NCI-H2107 (cell line): Measurements from ENCODE around the gene GDPD3.

ENCODE experiments used
- DNase-seq: peaks from one replicate; lab custom pipeline; 2025; lab: John Stamatoyannopoulos, UW

The GDPD3 gene

GRCh38 chr16:30095166-30096078 lies 17.9 kb downstream of the GDPD3 start:
- DNase-seq: no peak

GRCh38 chr16:30094541-30095165 lies 18.7 kb downstream of the GDPD3 start:
- no peak for DNase-seq

DNA sequence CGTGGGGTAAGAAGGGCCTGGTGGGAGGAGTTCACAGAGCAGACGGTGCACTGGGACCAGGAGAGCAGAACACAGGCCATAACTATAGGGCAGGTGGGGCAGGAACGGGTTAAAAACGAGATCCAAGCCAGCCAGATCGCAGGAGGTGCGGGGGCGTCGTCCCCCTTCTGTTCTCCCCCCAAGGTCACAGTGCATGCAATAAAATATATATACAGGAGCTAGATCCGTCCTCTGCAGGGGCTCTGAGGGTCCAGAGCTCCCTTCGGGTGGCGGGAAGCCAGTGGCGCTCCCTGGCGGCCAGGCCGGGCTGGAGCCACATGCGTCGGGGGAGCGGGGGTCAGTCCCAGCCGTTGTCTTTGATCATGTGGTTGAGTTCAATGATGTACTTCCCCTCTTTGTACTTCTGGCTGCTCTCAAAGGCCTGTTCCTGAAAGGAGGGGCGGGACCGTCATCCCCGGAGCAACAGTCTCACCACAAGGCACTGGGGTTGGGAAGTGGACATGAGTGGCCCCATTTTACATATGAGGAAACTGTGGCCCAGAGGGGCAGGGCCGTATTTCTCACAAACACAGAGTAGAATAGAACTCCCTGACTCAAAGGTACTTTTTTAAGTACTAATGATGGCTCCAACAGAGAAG lies 20.8 kb downstream of the GDPD3 start:
- DNase-seq: peak; percentile 23

GRCh38 chr16:30091474-30092372 lies 21.6 kb downstream of the GDPD3 start, which contains the start of gene TBX6:
TBX6 (minus strand) TSS chr16:30091924; CDS start chr16:30091193, 731 bp downstream.
- peak; percentile 82 for DNase-seq

DNA sequence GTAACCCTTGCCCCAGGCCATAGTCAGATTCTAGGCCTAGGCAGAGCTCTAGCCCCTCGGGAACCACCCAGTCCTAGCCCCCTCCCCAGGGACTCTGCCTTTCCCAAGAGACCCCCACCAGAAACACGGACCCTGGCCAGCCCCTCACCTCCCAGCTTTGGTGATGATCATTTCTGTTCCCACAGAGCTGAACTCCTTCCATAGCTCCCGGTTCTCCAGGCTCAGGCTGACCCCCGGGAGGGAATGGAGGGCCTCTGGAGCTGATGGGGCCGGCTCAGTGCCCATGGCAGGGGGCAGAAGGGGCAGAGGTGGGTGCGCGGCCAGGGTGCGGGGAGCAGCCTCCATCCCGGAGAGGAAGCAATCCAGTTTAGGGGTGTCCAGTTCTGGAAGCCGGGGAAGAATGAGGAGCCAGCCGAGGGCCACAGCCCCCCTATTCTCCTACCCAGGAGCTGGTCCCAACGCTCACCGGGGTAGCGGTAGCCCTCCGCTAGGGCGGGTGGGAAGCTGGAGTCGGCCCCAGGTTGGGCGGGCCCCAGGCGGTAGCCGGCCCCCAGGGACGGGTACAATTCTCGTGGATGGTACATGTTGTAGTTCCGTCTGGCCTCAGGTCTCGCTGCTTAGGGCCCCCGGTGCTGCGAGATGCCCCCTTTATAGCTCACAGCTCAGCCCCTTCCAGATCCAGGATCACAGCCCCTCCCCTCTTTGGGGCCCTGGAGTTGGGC lies 22.6 kb downstream of the GDPD3 start:
- no peak for DNase-seq

DNA sequence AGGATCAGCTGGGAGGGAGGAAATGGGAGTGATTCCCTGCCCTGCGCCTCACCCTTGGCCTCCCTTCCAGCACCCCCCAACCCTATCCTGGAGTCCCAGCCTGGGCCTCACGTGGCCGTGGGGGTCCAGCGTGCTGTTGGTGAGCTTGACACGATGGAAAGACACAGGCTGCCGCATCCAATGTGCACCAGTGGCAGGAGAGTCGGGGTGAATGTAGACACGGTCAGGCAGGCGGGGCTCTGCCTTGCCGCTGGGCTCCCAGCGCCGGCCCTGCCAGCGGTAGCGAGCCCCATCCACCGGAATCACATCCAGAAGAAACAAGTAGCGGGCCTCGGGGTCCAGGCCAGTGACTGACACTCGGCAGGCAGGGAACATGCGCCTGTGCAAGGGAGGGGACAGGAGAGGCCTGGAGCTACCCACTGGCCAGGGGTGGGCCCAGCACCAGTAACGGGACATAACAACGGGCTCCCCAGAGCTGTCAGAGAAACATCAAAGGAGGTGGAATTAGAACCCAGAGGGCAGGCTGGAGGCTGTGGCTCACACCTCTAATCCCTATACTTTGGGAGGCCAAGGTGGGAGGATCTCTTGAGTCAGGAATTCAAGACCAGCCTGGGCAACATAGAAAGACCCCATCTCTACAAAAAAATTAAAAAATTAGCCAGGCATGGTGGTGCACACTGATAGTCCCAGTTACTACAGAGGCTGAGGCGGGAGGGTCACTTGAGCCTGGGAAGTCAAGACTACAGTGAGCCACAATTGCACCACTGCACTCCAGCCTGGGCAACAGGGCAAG lies 24.3 kb downstream of the GDPD3 start:
- no peak for DNase-seq

DNA sequence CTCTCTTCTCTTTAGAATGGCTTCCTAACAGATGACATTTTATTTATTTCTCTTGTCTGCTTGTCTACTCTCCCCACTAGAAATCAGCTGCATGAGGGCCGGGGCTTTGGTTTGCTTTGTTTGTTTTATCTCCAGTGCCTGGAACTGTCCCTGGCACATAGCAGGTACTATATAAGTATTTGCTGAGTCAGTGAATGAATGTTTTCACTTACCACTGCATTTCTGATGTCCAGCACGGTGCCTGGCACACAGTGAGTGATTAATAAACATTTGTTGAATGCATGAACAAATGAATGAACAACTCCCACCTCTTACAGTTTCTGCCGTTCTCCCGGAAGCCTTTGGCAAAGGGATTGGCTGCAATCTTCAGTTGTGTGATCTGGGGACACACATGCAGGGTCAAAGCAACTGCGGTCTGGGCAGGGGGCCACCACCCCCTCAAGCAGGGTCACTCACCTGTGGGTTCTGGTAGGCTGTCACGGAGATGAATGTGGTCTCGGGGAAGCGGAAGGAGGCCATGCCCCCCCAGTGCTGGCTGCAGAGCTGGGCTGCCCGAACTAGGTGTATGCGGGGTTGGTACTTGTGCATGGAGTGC lies 25.0 kb downstream of the GDPD3 start:
- DNase-seq: no peak

GRCh38 chr16:30087181-30087898 lies 26.0 kb downstream of the GDPD3 start:
- no peak for DNase-seq

- no peak for DNase-seq
These were observed 26.8 kb downstream of the GDPD3 start for GRCh38 chr16:30086291-30087140.

GRCh38 chr16:30085820-30086219 lies 27.5 kb downstream of the GDPD3 start:
- no peak for DNase-seq

DNA sequence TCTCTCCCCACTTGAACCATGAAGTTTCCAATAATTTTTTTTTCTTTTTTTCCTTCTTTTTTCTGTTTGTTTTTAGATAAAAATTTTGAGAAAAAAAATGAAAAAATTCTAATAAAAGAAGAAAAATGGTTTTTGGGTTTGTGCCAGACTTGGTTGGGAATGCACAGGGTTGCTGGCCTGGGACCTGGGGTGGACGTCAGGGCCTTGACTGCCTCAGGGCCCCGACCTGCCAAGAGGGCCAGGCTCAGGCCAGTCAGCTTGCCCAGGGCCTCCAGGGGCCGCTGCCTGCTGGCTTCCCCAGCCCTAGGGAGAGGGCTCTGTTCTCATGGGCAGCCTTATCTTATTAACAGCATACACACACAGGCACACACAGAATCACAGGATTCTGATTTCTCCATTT lies 28.1 kb downstream of the GDPD3 start:
- no peak for DNase-seq

DNA sequence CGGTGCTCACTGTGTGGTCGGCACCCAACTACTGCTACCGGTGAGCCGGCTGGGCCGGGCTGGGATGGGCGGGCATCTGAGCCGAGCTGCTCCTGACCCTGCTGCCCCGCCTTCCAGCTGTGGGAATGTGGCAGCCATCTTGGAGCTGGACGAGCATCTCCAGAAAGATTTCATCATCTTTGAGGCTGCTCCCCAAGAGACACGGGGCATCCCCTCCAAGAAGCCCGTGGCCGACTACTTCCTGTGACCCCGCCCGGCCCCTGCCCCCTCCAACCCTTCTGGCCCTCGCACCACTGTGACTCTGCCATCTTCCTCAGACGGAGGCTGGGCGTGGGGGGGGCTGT lies 28.5 kb downstream of the GDPD3 start:
- no peak for DNase-seq

DNA sequence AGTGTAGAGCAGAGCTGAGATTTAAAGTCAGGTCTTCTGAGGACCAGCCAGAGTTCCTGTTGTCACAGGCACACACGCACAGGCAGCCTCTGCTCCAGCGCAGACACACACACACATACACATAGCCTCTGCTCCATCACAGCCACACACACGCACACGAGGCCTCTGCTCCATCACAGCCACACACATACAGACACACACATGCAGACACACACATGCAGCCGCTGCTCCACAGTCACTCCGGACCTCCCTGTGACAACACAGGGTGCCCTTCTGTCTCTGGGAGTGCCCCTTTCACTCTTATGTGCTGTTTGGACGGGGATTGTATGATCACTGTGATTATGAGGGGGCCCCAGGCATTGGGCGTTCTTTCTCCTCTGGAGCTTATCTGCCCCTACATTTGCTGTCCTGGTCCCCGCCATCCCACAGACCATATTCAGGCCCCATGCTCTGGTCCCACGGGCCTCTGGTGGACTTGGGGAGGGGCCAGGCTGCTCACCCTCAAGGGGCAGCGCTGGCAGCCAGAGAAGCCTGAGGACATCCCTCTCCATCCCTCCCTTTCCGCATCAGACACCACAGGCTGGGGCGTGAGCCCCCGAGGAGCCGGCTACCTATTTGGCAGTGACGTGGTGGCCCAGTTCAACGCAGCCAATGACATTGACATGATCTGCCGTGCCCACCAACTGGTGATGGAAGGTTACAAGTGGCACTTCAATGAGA lies 29.1 kb downstream of the GDPD3 start:
- DNase-seq: no peak

DNA sequence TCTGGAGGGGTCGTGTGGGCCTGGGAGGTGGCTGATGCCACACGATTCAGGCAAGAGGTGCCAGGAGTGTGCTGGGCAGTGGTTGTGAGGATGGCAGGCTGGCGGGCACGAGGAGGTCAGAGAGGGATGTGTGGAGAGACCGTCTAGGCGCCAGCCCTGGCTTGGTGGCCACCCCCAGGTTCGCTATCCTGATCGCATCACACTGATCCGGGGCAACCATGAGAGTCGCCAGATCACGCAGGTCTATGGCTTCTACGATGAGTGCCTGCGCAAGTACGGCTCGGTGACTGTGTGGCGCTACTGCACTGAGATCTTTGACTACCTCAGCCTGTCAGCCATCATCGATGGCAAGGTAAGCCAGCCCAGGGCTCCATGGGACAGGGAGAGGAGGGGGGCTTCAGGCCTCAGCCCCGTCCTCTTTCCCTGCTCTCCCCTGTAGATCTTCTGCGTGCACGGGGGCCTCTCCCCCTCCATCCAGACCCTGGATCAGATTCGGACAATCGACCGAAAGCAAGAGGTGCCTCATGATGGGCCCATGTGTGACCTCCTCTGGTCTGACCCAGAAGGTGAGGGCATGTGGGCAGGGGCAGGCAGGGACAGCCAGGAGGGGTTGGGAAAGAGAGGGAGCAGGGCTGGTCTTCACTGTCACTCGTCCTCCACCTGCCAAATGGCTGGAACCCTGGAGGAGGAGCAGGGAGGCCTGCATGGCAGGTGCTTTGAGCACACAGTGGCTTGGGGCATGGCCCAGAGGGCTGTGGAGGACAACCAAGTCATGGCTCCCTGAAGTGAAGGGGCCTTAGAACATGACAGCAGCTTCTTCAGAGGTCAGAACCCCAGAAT lies 29.9 kb downstream of the GDPD3 start:
- DNase-seq: no peak

DNA sequence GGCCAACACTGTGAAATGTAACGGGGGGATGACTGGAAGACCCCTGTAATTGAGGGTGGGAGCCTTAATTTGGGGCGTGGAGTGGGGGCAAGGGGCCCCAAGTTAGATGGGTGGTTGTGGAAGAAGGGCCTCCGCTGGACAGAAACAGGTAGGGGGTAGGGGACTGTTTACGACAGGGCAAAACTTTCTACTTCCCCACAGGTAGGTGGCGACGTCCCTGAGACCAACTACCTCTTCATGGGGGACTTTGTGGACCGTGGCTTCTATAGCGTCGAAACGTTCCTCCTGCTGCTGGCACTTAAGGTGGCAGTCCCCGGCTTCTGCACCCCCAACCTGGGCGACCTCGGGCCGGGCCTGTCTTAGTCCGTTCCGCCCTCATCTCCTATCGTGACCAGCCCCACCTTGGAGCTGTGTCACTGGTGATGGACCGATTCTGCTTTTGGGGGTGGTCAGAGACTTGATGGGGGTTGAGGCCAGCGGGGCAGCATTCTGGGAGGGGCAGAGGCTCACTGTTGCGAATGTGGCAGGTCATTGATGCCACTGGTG lies 30.7 kb downstream of the GDPD3 start:
- DNase-seq: no peak

- DNase-seq: no peak
These were observed 33.9 kb downstream of the GDPD3 start for GRCh38 chr16:30079480-30079879.

- no peak for DNase-seq
These were observed 34.6 kb downstream of the GDPD3 start for GRCh38 chr16:30078744-30079143.
